GM21528 (cell line): ENCODE data around the gene ST3GAL5.
A peak's percentile ranks its signal among the peaks of the same experiment; 100 is the strongest.

Experiments used
- ATAC-seq: cut with Tn5 transposase; IDR thresholded peaks from one replicate; pipeline ENCODE4 v1.9.1; 2021; ENCODE audit warnings: mild to moderate bottlenecking, moderate library complexity; ENCODE audit not compliant: unreplicated experiment, low FRiP score

ST3GAL5 gene

GRCh38 chr2:85867556-85868292 lies 21.1 kb downstream of the ST3GAL5 start:
- no peak for ATAC-seq

DNA sequence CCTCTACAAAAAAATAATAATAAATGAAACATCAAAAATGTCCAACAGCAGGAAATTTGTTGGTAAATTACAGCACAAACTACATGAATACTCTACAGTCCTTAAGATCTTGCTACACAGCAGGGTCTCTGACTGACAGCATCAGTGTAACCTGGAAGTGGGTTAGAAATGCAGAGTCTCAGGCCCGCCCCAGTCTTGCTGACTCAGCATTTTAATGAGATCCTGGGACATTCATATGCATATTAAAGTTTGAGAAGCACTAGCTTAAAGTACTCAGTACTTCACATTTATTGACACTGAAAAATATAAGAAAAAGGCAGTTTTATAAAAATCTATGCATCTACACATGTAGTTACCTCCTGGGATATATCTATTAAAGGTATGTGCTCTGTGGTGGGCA lies 21.7 kb downstream of the ST3GAL5 start:
- no peak for ATAC-seq

DNA sequence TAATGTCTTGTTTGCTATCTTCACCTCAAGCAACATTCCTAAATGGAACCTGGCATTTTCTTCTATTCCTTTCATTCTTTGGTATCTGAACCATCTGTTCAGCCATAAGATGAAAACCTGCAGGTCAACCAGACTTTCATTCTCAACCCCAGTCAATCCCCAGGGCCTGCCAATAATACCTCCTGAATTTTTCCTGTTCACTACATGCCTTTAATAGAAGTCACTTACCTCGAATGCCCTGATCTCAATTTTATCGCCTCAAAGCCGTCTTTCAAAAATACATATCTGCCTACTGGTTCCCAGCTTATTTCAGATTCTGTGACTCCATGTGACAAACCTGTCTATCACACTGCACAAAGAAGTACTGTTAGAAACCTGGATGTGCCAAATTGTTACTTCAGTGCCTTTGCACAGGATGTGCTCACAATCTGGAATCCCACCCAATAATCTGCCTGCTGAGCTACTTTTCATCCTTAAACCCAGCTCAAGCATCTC lies 22.6 kb downstream of the ST3GAL5 start:
- ATAC-seq = no peak

GRCh38 chr2:85865539-85866164 lies 23.1 kb downstream of the ST3GAL5 start:
- no peak for ATAC-seq

GRCh38 chr2:85864654-85865053 lies 24.1 kb downstream of the ST3GAL5 start:
- ATAC-seq = no peak

DNA sequence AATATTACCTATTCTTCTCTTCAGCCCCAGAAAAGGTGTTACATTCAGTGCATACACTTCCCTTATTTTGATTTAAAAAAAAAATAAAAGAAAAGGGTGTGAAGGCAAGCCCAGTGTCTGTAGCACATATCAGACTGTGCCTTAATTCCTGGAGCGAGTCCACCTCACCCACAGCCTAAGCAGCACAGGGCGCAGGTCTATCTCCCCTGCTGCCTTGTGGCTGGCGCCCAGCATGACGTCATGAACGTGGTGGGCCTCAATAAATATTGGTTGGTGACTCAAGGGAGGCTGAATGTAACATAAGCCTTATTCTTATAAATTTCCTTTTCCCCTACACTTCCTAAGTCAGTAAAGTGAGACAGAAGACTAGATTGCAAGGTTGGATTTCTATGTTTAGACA lies 26.4 kb downstream of the ST3GAL5 start:
- ATAC-seq = no peak

GRCh38 chr2:85861650-85862049 lies 27.1 kb downstream of the ST3GAL5 start:
- no peak for ATAC-seq

DNA sequence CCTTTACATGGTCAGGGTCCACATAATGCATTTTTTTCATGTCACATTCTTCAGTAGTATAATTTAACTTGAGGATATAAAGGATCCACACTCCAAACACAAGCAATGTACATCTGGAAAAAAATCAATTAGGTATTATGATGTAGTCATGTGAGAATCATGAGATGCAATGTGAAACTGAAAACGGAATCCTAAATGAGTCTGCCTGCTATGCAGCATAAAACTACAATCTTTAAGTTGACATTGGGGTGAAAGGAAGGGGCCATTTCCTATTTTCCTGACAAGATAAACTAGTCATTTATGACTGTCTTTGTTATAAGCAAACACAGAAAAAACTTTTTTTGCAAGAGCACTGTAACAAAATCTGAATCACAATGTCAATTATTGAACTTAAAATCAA lies 27.6 kb downstream of the ST3GAL5 start:
- ATAC-seq = no peak

- ATAC-seq = no peak
These were observed 29.9 kb downstream of the ST3GAL5 start for GRCh38 chr2:85858841-85859240.

- no peak for ATAC-seq
These were observed 33.9 kb downstream of the ST3GAL5 start for GRCh38 chr2:85854897-85855296.

DNA sequence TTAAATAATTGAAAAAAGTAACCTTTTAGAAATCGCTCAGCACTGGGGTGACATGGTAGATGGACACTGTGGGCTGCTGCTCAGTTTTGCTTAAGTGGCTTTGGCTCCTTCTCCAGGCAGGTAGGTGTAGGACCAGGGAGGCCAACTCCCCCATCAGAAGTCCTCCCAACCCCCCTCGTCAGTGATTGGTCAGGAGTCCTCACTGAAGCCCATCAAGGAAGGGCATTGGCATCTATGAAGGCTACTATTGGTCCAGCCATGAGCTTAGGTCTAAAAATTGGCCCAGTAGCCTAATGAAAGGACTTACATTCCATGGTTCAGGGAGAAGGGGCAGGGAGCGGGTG lies 34.7 kb downstream of the ST3GAL5 start:
- no peak for ATAC-seq

GRCh38 chr2:85853499-85854165 lies 35.2 kb downstream of the ST3GAL5 start:
- ATAC-seq = peak; percentile 44

DNA sequence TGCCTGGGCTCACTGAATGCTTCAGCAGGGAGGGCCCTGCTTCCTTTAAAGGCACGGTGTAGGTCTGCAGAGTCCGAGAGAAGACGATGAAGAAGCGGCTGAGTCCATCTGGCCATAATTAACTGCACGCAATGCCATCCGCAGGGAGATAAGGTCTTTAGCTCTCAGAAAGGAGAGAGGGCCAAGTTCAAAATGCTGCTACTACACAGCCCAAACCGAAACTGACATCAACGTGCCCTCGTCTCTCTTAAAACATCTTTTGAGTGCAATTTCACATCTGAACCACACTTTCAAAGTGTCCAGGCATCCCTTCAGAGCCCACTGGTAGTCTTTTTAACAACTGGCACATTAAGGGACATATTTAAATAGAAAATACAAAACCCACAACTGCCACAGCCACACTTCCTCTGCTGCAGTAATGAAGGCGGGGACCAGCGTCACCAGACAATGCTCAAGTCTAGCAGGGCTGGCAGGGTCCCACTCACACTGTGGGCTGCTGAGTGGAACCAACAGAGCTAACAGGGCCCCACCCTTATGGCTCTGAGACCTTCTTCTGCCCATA lies 35.8 kb downstream of the ST3GAL5 start:
- peak; percentile 78 for ATAC-seq

DNA sequence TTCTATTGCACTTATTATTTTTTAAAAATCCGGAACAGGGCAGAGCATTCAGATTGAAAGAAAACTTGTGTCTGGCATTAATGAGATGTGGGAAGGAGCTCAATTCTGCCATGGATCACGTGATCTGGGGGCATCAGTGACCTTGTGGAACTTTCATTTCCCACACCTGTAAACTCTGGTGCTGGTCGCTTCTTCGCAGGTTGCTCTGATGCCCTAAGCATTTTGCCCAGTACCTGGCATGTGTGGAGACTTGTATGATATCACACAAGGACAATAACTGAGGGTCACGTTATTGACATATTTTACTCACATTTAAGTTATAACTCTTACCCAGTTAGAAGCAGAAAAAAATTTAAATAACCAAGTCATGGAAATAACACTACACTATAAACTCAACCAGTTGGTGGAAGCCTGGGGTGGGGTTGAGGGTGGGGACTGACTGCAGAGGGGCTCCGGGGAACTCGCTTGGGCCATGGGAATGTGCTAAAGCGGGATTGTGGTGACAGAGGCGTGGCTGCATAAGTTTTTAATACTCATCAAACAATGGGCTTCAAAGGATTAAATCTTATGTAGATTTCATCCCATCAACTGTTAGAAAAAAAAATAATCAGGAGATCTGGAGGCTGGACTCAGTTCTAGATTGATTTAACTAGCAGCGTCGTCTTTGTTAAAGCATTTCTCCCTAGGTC lies 36.5 kb downstream of the ST3GAL5 start:
- no peak for ATAC-seq

DNA sequence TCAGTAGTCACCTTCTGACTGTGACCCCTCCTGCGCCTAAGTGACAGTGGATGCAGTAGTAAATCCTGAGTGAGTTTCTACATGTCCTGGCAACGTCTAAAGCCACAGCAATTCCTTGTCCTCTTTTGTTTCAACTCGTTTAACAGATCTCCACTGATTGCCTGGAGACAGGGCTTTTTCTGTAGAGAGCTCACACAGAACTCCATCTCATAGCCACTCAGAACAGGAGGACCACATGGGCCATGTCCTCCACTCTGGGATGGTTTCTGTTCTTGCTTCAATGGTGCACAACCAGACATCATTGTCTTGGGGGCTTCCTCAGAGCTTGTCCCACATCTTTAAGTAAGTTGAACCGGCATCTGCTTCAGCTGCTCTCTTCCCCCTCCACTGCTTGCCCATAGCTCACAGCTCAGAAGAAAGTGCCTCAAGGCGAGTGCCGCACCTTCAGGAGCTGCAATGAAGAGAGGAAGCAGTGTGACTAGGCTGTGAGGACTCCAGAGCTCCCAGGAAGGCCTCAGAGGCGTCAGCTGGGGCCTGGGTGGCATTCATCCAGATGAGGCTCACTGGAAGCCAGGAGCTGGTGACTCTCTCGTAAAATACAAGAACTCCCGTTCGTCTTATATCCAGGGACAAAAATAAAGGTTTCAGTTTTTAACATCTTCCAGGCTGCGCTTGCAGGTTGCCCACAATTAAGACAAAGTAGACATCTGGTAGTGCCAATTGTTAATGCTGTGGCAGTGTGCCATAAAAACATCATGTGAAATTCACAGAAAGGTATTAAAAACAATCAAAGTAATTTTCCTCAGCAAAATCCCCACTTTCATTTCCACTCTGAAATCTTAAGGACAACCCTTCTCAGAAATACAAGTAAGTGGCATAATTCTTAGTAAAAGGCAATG lies 37.3 kb downstream of the ST3GAL5 start:
- ATAC-seq = no peak

DNA sequence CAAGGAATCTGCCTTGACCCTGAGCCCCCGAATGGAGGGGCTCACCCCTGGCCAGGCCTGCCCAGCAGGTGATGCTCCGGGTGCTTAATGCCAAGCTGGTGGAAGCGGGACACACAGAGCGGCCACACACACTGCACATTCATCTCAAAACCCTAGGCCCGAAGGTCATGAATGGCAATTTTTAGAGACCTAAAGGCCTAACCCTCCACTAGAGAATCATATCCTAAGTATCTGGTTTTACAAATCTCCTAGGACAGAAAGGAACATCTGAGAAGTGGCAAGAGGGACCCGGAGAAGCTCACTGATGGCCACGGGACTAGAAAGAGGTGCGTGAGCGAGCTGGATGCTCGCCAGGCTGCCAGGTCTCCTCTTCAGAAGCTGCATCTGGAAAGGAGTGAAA lies 38.3 kb downstream of the ST3GAL5 start:
- ATAC-seq = no peak

GRCh38 chr2:85847051-85847588 lies 41.7 kb downstream of the ST3GAL5 start:
- ATAC-seq = no peak

- no peak for ATAC-seq
These were observed 42.4 kb downstream of the ST3GAL5 start for GRCh38 chr2:85846411-85846810.

GRCh38 chr2:85844486-85844885 lies 44.3 kb downstream of the ST3GAL5 start:
- ATAC-seq = no peak

DNA sequence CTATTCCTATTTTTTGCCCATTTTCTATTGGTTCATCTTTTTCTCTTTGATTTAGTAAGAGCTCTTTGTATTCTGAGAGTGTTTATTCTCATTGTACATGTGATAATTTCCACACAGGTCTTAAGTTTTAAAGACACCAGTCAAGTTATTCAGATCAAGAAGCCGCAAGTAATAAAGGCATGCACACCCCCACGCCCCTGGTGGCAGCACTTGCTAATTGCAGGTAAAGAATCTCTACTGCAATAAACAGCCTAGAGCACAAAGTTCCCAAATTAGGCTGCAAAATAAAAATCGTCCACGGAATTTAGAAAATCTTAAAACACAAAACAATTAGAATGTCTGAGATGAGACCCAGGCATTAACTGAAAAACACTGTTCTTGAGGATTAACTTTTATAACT lies 45.2 kb downstream of the ST3GAL5 start:
- no peak for ATAC-seq
